ENCODE results near the gene CEACAM21.
A peak's percentile ranks its signal among the peaks of the same experiment; 100 is the strongest.

Gene CEACAM21

DNA sequence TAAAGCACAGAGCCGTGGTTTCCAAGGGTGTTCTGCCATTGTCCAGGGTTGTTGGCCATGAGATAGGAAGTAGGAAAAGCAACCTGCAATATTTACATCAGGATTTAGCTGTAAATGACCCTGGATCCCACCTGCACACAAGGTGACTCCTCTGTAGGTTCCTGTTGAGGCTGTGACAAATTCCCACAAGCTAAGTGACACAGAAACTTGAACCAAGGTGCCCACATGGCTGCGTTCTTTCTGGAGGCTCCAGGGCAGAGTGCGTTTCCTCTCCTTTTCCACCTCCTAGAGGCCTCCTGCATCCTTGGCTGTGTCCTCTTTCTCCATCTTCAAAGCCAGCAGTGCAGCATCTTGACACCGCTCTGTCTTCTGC, 11.9 kb downstream of the CEACAM21 start:
- DNase-seq: no peak

DNA sequence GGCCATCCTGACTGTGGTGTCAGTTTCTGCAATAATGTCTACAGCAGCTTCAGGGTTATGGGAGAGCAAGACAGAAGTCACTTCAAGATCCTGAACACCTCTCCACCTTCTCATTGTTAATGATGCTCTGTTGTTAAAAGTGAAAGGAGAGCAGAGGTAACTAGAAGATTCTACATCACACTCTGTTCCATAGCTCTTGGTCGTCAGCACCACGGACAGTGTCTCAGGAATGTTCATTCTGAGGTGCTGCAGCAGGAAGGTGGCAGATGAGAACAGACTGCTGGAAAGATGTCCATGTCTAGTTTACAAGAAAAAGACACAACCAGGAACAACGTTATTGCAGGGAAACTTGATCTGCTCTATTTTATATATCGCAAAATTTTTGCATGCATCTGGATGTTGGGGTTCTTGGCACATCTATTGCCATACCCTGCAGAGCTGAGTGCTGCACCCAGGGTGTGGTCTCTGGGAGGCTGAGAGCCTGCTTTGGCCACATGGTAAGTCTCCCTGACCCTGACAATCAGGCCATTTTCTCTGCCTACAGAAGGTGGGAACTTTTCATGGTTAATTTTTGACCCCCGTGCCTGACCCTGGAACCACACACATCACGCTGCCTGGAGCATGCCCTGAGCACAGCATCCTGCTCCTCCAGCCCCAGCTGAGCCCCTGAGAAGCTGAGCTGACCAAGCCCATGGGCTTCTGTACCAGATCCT, 12.7 kb downstream of the CEACAM21 start:
- no peak for DNase-seq

DNA sequence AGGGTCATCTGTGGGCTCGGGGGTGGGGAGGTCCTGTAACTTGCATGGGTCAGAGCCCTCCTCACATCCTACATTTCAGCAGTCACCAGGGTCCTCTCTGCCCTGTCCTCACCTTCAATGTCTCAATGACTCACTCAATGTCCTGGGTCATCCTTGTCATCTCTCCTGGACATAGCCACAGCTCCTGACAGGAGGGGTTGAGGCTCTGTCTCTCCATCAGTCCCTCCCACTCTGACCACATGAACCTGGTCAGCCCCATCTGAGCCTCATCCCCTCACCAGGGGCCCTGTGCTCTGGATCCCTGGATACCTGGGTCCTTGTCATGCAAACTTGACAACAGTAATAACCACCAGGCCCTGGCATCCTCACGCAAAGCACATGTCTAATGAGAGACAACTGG, 13.4 kb downstream of the CEACAM21 start:
- no peak for DNase-seq

DNA sequence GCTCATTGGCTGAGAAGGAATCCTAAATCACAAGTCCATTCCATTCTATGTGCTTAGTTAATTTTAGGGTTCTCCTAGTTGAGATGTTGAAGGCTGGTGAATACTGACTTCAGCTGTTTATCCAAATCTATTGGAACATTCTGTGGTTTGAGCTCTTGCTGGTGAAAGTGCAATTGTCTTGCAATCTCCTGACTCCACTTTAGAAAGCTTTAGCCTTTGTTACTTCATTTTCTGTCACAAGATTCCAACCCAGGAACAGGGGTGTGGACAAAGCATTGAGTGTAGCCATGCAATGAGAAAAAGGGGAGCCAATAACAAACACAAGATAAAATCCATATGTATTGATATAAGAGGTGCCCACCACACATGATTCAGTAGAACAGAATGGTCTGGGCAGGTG, 15.0 kb downstream of the CEACAM21 start:
- no peak for DNase-seq

DNA sequence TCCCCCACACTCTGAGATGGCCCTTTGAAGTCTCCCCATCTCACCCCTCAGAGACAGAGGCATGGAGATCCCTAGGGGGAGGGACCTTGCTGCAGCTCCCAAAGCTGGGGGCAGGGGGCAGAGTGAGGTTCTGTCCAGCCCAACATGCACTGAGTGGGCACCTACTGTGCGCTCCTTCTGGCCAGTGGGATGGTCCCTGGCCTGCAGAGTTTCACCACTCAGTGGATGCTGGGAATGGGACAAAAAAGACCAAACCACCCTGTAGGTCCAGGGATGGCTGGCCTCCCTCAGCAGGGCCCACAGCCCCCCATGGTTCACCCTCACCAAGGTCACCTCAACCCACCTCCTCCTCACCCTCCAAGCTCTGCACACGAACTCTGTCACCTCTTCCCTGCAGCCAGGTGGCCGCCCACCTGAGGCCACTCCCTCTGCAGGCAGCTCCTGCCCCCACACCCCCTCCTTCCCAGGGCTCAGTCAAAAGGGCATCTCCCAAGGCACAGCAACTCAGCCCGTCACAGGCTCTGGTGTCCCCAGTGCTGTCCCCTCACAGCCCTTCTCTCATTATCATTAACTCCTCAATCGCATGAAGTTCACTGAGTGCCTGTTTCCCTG, 16.1 kb downstream of the CEACAM21 start:
- no peak for DNase-seq

DNA sequence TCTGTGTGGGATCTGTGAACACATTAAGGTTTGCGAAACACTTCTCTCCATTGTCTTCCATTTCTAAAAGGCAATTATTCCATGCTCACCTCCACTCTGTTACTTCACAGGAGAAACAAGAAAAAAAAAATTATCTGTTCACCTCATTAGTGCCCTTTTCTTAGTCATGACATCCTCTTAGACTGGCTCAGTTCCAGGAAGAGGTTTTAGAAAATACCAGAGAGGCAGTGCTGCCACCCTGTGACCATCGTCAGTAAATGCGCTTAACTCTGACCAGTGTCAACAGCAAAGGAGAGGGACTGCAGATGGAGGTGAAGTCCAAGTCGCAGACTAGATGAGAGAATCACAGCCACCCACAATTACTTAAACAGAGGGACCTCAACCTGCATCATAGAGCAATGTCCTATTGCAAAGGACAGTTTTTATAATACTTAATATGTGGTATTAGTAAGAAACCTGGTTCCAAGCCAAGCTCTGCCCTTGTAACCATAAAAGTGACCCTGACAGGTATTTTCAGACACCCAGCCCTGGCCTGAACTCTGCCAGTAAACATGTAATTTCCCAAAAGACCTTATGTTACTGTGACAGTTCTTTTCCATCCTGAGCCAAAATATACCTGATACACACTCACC, 19.4 kb downstream of the CEACAM21 start:
- peak; percentile 74 for DNase-seq

DNA sequence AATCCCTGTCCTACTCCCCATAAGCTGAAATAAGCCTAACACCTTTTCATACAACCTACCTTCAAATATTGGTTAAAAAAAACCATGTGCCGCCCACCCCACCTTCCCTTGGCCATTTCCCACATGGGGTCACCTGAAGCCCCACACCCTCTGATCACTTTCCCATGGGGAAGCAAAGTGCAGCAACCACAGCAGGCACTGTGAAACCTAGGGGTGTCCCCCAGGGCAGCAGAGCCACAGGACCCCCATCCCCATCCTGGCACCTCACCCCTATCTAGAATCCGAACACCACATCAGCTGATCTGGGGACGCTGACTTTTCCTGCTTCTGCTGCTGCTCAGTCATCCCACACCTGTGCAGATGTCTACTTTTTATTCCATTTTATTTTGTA, 19.9 kb downstream of the CEACAM21 start:
- DNase-seq: no peak

DNA sequence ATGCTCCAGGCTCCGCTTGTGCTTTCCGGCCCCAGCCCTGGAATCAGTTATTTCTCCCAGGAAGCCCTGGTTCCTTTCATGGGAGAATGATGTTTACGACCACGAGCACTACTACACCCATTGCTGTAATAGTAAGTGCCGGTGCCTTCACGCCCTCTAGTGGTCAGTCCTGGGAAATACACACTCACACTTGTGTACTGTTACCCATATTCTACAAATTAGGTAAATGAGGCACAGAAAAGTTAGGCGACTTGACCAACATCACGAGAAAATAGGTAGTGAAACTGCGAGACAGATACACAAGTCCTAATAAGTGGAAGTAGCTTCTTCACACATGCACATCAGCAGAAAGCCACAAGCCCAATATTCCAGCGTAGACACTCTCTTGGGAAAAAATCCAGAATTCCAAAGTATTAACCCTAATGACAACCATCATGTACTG, 21.7 kb downstream of the CEACAM21 start:
- DNase-seq: peak; percentile 76

DNA sequence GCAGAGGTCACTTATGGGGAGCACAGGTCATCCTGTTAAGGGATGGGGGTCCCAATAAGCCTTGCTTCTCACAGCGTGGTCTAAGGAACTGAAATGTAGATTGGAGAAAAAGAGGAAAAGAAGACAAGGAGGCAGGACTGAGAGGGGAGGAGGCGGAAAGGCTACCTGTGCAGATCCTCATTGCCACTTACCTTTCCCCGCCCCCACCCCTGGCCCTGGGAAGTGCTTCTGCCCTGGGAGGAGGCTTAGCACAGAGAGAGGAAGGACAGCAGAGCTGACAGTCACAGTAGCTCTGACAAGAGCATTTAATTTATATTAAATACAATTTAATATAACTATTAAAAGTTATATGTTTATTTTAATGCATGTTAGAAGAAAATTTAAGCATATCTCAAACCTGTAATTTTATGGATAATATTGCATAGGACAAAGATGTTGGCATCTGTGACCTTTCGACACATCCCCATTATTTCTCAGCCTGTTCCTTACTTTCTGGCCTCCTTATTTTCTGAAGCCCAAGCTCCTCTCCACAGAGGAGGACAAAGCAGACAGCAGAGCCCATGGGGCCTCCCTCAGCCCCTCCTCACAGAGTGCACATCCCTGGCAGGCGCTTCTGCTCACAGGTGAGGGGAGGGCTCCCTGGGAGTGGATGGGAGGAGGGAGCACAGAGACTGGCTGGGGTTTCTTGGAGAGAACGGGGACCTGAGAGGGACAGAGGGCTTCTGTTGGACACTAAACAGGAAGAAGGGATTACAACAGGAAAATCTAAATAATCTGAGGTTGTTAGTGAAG, 23.4 kb downstream of the CEACAM21 start:
- DNase-seq: no peak

DNA sequence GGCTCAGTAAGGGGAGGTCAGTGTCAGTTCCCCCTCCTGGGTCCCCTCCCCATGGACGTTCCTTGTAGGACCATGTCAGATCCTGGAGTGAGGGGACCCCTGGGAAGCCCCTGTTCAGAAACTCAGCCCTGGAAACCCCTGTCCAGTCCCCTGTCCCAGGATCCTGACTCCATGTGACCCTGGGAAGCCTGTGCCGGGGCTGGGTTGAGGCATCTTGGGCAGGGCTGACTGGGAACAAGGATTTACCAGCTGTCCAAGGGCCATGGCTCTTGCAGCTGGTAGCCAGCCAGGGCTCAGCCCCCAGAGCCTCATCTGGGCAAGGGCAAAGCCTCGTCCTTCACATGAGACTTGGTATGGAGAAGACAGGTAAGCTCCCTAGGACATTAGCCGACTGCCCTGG, 25.8 kb downstream of the CEACAM21 start:
- DNase-seq: no peak

DNA sequence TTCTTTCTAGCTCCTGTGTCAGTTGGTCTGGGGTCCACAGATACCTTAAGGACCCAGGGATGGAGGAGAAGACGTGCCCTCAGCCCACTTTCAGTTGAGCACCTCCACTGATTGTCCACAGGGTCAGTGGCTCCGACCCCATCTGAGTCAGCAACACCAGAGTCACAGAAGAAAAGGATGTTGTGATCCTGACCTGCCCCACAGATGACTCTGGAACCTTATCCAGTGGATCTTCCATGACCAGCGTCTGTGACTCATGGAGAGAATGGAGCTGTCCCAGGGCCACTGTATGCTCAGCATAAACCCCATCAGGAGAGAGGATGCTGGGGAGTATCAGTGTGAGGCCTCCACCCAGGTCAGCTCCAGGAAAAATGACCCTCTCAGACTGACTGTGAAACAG, 28.9 kb downstream of the CEACAM21 start:
- DNase-seq: no peak

DNA sequence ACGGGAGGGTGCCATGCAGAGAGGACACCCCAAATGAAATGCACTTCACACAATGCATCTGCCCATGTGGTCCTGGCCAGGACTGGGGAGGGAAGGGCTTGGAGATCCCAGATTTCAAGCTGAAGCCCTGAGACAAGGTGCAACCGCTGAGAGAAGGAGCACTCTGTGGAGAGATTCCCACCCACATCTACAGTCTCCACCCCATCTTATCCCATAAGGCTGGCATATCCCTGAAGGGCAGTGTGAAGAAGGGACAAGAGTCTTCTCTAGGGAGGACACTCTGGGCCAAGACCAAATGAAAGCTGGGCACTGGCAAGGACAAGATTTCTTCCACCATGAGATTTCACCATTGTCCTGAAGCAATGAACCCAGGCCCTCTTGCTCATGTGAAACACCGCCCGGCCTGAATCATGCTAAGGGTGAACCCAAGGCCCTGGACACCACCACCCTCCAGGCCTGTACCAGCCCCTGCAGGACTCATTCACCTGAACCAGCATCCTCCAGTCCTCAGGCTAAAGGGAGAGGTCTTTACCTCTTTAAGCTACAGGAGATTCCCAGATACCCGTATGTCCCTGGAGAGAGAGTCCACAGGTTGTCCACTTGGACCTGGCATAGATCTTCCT, 30.4 kb downstream of the CEACAM21 start:
- DNase-seq: no peak

DNA sequence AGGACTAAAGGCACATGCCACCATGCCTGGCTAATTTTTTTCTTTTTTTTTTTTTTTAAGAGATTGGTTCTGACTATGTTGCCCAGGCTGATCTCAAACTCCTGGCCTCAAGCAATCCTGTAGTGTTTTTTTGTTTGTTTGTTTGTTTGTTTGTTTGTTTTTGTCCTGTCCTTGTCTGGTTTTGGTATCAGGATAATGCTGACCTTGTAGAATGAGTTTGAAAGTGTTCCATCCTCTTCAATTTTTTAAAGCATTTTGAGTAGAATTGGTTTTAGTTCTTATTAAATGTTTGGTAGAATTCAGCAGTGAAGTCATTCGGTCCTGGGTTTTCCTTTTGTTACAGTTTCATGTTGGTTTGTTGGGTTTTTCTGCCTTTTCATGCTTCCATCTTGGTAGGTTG, 31.7 kb downstream of the CEACAM21 start:
- DNase-seq: no peak

DNA sequence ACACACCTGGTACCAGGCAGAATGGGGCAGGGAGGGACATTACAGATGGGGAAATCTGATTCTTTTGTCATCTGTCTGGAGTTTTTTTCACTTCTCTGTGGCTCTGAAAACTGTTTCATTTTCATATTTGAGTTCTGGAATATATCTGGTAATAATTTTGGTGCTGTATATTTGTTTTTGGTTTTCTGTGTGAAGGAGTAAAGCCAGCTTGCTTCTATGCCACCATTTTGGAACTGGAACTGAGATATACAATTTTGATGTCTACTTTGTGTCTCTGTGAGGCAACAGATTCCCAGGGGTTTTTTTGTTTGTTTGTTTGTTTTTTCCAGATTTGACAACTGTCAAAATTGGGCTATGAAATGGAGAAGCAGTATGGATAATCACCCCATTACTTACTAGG, 34.8 kb downstream of the CEACAM21 start:
- DNase-seq: no peak

DNA sequence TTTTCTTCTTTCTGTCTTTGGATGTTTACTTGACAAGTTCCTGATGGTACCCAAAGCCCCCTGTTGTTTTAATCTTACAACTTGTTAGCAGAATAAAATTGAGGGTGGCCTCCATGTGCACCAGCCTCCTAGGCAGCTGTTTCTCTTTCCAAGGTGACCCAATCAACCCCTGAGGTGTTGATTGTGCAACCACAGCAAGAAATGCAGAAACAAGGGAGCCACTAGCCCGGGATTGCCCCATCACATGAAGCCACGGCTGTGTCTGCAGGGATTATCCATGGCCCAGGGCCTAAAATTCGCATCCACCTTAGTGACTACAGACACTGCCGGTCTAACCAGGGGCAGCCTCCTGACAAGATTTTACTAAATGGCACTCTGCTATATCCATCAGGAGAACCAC, 36.5 kb downstream of the CEACAM21 start:
- no peak for DNase-seq

DNA sequence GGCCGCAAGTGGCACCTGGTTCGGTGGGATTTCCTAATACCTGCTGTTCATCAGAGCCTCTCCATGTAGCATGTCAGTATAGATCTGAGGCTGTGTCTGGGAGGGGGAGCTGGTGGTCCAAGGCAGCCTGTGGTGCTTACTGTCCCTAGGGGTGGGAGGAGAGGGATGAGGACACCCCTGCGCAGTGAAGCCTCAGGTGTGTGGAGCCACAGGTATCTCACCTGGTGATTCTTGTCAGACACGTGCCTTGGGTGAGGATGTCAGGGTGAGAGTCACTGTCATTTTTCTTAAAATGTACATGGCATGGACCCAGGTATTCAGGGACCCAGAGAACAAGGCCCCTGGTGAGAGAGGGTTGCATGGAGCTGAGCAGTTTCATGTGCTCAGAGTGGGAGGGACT, 39.2 kb downstream of the CEACAM21 start:
- no peak for DNase-seq

DNA sequence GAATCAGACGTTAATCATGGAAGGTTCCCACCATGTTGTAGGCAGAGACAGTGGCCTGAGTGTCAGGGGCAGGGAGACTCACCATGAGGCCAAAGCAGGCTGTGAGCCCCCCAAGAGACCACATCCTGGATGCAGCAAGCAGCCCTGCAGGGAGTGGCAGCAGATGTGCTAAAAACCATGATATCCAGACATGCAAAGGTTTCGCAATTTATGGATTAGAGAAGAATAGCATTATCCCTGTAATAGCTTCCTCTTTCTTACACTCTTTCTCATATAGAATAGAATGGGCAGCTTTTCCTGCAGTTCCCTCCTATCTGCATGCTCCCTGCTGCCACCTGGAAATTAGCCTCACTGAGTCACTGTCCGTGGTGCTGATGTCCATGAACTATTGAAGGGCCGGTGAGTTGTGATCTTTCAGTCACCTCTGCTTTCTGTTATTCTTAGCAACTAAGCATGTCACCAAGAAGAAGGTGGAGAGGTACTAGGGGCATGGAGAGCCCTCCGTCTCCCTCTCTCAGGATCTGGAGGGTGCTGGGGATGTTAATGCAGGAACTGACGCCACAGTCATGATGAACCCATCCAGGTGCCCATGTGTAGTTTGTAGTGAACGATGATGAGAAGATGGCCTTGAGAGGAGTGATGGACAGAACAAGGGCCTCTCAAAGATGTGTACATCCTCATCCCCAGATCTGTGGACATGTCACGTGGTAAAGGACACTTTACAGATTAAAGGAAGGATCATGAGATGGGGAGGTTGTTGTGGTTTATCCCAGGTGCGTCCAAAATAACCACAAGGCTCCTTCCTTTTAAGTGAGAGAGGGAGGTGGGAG, 41.0 kb downstream of the CEACAM21 start:
- no peak for DNase-seq

DNA sequence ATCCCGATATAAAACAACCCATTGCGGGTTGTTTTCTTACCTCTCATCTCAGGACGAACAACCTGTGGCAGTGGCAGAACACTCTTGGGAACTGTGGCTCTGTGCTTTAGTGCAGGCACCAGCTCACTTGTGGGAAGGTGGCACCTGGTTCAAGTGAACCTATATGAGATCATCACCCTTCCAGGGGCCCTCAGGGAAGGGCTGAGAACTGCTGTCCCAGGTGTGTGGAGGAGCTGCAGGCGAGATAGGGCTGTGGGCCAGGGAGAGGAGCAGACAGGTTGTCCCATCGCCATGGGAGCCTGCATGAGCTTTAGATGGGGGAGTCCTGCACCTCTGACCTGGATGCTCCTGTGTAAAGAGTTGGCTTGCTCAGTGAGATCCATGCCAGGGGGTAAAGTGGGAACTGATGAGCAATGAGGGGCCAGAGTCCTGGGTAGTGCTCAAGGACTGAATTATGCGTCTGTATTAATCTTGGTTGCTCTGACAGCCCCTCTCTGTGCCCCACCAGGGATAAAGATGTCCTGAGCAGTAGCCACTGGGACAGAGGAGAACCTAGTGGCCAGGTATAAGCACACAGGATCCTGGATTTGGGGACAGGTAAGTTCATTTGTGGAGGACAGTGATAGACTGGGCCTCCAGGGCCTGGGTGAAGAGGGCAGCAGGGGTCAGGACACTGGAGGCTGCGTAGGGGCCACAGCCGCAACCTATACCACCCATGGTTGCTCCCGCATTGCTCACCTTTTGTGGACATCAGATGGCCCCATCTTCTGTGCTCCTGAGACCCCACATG, 42.2 kb downstream of the CEACAM21 start:
- no peak for DNase-seq

DNA sequence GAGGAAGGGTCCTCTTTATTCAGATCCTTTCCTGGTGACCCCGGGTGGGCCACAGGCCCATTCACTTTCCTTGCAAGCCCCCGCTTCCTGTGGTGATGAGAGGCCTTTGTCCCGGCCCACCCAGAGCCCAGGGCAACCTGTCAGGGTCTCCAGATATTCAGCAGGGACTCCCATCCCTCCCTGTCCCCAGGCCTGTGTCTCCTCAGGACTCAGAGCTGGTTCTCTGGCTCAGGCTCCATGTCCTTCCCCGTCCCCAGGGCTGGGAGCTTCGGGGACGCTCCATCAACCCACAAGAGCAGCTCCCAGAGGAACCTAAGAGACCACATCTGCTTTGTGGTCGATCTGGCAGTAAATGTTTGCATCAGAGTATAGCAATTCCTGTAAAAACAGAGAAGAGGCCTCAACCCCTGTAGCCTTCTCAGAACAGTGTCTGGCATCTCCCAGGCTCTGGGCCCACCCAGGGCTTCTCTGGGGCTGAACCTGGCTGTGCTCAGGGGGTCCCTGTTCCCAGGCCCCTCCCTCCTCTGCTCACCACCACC, 43.1 kb downstream of the CEACAM21 start:
- no peak for DNase-seq

DNA sequence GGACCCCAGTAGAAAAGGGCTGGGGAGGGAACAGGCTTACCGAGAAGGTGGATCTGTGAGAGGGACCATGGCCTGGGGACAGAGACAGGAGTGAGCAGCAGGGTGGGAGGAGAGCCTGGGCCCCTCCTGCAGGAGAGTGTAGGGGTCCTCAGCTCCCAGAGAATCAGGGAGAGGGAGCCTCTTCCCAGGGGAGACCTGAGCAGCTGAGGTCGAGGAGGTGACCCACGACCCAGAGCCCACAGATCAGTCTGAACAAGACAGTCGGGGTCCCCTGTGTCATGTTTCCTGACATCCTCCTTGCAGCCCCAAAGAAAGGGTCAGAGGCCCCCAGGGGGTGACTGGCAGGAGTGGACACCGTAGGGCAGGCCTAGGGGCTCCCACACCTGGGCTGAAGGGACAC, 44.2 kb downstream of the CEACAM21 start:
- DNase-seq: no peak

DNA sequence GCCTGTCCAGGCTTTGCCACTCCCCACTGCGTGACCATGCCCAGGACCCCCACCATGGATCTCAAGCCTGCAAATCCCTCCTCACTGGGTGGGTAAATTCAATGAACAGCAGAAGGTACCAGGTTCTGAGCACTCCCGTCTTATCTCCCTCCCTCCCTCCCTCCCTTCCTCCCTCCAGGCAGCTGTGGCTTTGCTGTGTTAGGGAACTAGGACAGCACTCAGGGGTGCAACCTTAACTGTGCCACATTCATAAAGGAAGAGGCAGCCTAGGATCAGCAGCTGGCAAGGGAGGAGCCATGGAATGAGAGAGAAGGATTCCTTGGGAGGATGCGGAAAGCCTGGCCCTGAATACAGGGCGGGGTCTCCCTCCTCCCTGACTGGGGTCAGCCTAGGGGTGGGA, 45.3 kb downstream of the CEACAM21 start:
- DNase-seq: no peak

All from CD4-positive, alpha-beta T cell treated with Interleukin-15 for 1 hour (primary cell).